ENCODE data around the gene STK11IP. TPM values are rescaled to one million over a fixed set of nuclear protein-coding genes. Genes with fewer than 3 reads are reported as not detected.
A peak's percentile ranks its signal among the peaks of the same experiment; 100 is the strongest.

The STK11IP gene
- total RNA-seq, 8 experiments from 2014 or later, result 7.2 to 28.2 (median 15.4) TPM

DNA sequence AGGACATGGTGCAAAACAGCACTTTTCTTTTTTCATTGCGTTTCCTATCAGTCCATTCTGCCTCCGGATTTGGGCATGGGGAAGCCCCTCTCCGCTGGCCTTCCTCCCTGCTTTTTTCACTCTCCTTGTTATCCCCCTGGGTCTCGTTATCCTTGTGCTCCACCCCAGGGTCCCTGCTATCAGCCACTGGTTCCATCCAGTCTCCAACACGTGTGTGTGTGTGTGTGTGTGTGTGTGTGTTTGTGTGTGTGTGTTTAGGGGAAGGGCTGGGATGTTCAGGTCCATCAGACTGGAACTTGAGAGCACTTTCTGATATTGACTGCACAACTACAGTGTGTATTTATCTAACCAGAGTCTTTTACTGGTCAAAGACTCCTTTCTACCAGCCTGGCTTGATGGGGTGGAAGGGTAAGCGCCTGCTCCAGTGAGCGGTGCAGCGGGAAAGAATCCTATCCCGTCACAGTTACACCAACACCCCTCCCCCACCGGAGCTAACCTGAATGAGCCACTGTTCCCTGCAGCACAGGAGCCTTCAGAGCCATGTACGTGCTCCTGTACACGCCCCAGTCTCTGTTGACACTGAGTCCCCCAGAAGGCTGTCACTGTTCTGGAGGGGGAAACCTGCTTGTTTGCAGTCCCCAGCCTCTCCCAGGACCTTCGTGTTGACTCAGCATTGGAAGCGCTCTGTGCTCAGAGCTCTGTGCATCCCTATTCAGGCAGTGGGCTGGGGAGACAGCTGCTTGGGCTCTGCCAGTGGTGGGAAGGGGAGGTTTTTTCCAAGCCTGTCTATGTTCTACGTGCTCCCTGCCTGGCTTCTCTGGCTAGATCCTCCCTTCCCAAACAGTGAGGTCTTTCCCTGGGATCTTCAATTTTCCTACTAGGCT lies 20.9 kb upstream of the STK11IP start:
- 0 to 83% (median 45%) methylated on average over 2 to 9 of the region's 15 CpGs; no CpG with 5 or more reads in 3 of the 10 experiments for WGBS, 10 experiments
- peaks cover 25 to 40% of the 10 kb centered on the region in 2 donors for H3K4me1 ChIP-seq (replicated peaks in 1 of 2)
- in situ Hi-C loops (cut with MboI; ENCODE audit: low pct_unique_long_range_greater_than_20kb in 2 of 9, low sequenced_read_pairs in 9 of 9, unreplicated experiment in 9 of 9), result no loop called here
- peak in 6 of 8 experiments; percentile 62 to 94 (median 92) for ATAC-seq (replicated peaks in 6 of 8)
- peak overlapping the region in 2 of 5 donors; percentile 1 to 5 for H3K4me3 ChIP-seq
- H3K27ac ChIP-seq, result peak overlapping the region; percentile 55 to 81

DNA sequence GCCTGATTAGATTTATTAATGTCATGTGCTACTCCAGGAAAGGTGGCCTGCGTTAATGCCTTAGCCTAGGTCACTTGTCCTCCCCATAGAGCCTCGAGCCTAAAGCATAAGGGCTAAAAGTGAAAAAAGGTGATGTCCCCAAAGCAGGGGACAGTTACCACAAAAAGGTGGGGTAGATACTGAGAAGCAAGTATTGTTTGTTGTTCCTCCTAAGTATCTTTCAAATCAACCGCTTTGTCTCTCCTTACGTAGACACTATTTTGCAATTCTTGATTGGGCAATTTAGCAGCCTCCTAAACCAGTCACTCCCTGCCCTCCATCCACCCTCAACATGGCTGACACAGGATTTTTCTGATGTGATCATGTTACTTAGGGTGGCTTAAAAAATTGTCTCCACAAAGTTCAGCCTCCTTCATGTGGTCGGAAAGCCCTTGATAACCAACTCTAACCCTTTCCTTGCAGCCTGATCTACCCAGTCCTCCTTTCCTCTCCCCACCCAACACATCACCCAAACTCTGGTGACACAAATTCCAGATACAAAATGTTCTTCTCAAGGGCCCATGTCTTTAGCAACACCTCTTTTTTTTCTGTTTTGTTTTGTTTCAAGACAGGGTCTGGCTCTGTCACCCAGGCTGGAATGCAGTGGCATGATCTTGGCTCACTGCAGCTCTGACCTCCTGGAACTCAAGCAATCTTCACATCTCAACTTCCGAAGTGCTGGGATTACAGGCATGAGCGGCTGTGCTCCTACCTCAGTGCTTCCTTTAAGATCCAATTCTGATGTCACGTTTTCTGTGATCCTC lies 18.6 kb upstream of the STK11IP start:
- Histone ChIP-seq H3K27ac (no peak overlapping the region), H3K4me1 (replicated peaks in 1 of 2) (peaks cover 19 to 33% of the 10 kb centered on the region in 2 donors), H3K4me3 (no peak overlapping the region)
- 46 to 100% (median 88%) methylated on average over 2 to 7 of the region's 8 CpGs for WGBS, 10 experiments
- peak in 2 of 8 experiments; percentile 39 to 66 for ATAC-seq (replicated peaks in 6 of 8)
- in situ Hi-C loops (cut with MboI; ENCODE audit: low pct_unique_long_range_greater_than_20kb in 2 of 9, low sequenced_read_pairs in 9 of 9, unreplicated experiment in 9 of 9), result no loop called here

DNA sequence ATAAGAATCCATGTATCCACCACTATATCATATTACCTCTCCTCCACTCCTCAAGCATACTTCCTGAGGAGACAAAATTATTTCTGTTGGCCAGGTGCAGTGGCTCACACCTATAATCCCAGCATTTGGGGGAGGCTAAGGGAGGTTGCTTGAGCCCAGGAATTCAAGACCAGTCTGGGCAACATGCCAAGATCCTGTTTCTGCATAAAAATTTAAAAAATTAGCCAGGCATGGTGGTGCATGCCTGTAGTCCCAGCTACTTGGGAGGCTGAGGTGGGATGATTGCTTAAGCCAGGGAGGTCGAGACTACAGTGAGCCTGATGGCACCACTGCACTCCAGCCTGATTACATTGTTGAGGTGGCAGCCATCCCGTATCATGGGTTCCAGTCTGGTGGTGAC lies 16.3 kb upstream of the STK11IP start:
- no peak overlapping the region for H3K4me3 ChIP-seq
- H3K27ac ChIP-seq, result no peak overlapping the region
- peak in 1 of 8 experiments; percentile 22 for ATAC-seq (replicated peaks in 6 of 8)
- 0 to 89% (median 80%) methylated on average over 1 of the region's 2 CpGs; no CpG with 5 or more reads in 7 of the 10 experiments for WGBS, 10 experiments
- H3K4me1 ChIP-seq (replicated peaks in 1 of 2), result peaks cover 13 to 25% of the 10 kb centered on the region in 2 donors
- in situ Hi-C loops (cut with MboI; ENCODE audit: low pct_unique_long_range_greater_than_20kb in 2 of 9, low sequenced_read_pairs in 9 of 9, unreplicated experiment in 9 of 9), result no loop called here

DNA sequence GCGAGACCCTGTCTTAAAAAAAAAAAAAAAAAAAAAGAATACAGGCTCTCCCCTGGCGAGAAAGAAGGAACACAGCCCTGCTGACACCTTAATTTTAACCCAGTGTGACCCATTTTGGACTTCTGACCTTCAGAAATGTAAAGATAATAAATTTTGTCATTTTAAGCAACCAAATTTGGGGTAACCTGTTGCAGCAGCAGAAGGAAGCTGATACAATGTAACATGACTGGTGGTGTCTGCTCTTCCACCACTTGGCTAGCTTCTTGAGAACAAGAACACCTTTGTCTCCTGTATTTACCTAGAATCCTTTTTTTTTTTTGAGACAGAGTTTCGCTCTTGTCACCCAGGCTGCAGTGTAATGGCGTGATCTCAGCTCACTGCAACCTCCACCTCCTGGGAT lies 6.6 kb upstream of the STK11IP start:
- in situ Hi-C loops (cut with MboI; ENCODE audit: low pct_unique_long_range_greater_than_20kb in 2 of 9, low sequenced_read_pairs in 9 of 9, unreplicated experiment in 9 of 9), result no loop called here
- ATAC-seq (replicated peaks in 6 of 8), result no peak
- Histone ChIP-seq H3K4me3 (no peak overlapping the region), H3K27ac (no peak overlapping the region), H3K4me1 (replicated peaks in 1 of 2) (peaks cover 0 to 9% of the 10 kb centered on the region in 2 donors)
- 0 to 72% (median 47%) methylated on average over 1 to 4 of the region's 4 CpGs; no CpG with 5 or more reads in 5 of the 10 experiments for WGBS, 10 experiments

DNA sequence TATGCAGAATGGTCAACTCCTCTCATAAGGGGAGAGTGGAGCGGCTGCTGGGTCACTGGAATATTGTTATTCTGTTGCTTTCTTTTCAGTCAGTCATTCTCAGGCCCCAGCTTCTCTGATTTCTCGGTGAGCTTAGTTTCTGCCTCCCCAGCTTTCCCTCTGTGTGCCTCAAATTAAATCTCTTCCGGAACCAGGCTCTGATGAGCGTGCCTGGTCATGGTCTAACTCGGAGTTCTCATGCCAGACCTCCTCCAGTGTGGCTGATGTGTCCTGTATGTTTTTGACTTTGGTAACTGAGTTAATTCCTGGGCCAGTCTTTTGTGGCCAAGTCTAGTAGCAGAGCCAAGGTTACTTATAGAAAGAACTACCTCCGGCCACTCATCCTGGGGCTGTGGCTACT lies 4.9 kb upstream of the STK11IP start:
- WGBS, 10 experiments, result 0 to 100% (median 83%) methylated on average over 1 to 4 of the region's 6 CpGs; no CpG with 5 or more reads in 3 of the 10 experiments
- no peak for ATAC-seq (replicated peaks in 6 of 8)

DNA sequence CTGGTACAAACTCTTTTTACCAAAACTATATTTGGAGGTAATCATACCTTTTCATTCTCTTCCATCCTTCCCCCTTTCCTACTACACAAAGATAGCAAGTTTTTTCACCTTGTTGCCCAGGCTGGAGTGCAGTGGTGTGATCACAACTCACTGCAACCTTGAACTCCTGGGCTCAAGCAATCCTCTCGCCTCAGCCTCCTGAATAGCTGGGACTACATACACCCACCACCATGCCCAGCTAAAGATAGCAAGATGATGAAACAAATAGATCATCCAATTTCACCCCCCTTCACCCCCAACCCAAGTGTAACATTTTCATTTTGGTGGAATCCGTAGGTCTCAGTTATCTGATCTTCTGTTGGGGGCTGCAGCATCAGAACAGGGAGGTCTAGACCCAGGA lies 4.5 kb upstream of the STK11IP start:
- in situ Hi-C loops (cut with MboI; ENCODE audit: low pct_unique_long_range_greater_than_20kb in 2 of 9, low sequenced_read_pairs in 9 of 9, unreplicated experiment in 9 of 9), result no loop called here
- Histone ChIP-seq H3K27ac (no peak overlapping the region), H3K4me3 (no peak overlapping the region), H3K4me1 (replicated peaks in 1 of 2) (peaks cover 6 to 18% of the 10 kb centered on the region in 2 donors)
- WGBS, 10 experiments, result 78 to 100% (median 83%) methylated on average over 1 to 2 of the region's 2 CpGs; no CpG with 5 or more reads in 2 of the 10 experiments
- ATAC-seq (replicated peaks in 6 of 8), result no peak

More for the DNA sequence above, 4.9 kb upstream of the STK11IP start:
- in situ Hi-C loops (cut with MboI; ENCODE audit: low pct_unique_long_range_greater_than_20kb in 2 of 9, low sequenced_read_pairs in 9 of 9, unreplicated experiment in 9 of 9), result no loop called here
- Histone ChIP-seq H3K4me1 (replicated peaks in 1 of 2) (peaks cover 6 to 18% of the 10 kb centered on the region in 2 donors), H3K4me3 (no peak overlapping the region), H3K27ac (no peak overlapping the region)

DNA sequence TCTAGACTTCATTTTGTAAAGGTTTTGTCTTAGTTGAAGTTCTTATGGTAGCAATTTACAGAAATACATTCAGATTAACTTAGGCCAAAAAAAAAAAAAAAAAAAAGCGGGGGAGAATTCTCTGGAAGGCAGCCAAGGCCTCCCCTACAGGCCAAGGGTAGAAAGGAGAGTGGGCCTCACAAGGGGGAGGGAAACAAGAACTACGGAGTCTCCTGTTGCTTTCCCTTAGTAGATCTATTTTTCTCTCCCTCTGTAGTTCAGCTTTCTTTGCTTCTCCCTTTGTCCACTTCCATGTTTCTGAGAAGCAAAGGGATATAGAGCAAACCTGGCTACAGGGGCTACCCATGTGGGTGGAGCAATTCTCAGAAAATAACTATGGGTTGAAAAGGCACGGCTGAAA lies 2.4 kb upstream of the STK11IP start:
- Histone ChIP-seq H3K27ac (peak overlapping the region in 1 of 2 donors; percentile 85), H3K4me1 (replicated peaks in 1 of 2) (peaks cover 10 to 22% of the 10 kb centered on the region in 2 donors), H3K4me3 (peak overlapping the region in 1 of 5 donors; percentile 8)
- in situ Hi-C loops (cut with MboI; ENCODE audit: low pct_unique_long_range_greater_than_20kb in 2 of 9, low sequenced_read_pairs in 9 of 9, unreplicated experiment in 9 of 9), result no loop called here
- WGBS, 10 experiments, result 0 to 75% (median 50%) methylated on average over 1 to 3 of the region's 3 CpGs; no CpG with 5 or more reads in 1 of the 10 experiments
- ATAC-seq (replicated peaks in 6 of 8), result no peak

DNA sequence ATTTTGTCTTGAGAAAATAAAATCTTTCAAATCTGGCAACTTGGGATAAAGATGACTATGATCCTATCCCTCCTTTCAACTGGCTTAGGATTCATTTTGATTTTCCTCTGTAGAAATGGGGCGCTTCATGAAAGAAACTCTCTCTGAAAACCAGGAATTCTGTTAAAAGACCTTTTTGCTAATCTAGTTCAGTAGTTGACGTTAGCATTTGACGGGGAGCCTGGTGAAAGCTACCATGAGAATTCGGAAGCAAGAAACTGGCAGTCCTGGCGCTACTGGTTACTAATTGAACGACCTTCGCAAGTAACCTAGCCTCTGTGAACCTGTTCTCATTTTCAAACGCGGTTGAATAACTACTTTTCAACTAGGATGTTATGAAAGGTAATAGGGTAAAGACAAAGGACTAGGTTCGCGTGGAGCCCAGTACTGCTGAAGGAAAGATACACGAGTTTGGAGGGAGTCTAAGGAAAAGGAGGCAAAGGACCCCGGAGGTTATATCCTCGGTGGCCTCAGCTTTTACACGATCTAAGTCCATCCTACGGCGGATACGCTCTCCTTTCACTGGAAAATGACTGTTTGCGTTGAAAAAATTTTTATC lies 604 bp upstream of the STK11IP start:
- WGBS, 10 experiments, result 0 to 25% (median 10%) methylated on average over 1 to 17 of the region's 19 CpGs
- H3K27ac ChIP-seq, result peak overlapping the region; percentile 85 to 95
- in situ Hi-C loops (cut with MboI; ENCODE audit: low pct_unique_long_range_greater_than_20kb in 2 of 9, low sequenced_read_pairs in 9 of 9, unreplicated experiment in 9 of 9), result no loop called here
- H3K4me3 ChIP-seq, result peak overlapping the region; percentile 53 to 89 (median 70)
- peaks cover 10 to 22% of the 10 kb centered on the region in 2 donors for H3K4me1 ChIP-seq (replicated peaks in 1 of 2)
- ATAC-seq (replicated peaks in 6 of 8), result peak in 5 of 8 experiments; percentile 1 to 4 (median 2)

DNA sequence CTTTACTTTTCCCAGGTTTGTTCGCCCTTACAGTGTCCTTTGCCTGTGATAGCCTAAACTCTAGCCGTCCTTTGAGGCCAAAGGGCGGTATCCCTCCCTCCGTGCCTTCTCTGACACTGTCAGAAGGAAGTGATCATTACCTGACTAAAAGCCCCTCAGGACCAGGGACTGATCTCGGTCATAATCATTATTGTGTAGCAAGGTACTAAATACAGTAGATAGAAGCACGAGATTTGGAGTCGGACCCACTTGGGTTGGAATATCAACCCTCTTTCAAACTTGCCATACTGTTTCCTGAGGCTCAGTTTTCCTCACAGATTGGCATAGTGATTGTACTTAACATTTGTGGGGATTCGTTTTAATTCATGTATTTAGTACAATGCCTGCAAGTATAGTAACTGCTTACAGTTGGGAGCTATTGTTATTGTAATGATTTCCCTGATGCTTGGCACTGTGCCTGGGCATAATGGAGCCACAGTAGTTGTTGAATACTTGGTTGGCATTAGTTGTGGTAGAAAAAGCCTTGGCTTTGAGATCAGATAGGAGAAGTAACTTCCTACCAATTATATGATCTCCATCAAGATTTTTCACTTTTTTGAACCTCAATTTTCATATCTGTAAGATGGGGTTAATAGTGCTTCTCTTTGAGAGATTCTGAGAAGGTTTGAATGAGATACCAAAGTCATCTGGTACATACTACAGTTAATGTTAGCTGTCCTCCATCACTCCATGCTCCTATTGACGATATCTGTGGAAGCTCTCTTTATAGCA lies 836 bp downstream of the STK11IP start:
- no peak for ATAC-seq (replicated peaks in 6 of 8)
- in situ Hi-C loops (cut with MboI; ENCODE audit: low pct_unique_long_range_greater_than_20kb in 2 of 9, low sequenced_read_pairs in 9 of 9, unreplicated experiment in 9 of 9), result no loop called here
- 0 to 100% (median 28%) methylated on average over 1 to 7 of the region's 9 CpGs; no CpG with 5 or more reads in 2 of the 10 experiments for WGBS, 10 experiments
- peak overlapping the region; percentile 53 to 89 (median 70) for H3K4me3 ChIP-seq
- peaks cover 10 to 22% of the 10 kb centered on the region in 2 donors for H3K4me1 ChIP-seq (replicated peaks in 1 of 2)
- peak overlapping the region in 1 of 2 donors; percentile 13 for H3K27ac ChIP-seq

DNA sequence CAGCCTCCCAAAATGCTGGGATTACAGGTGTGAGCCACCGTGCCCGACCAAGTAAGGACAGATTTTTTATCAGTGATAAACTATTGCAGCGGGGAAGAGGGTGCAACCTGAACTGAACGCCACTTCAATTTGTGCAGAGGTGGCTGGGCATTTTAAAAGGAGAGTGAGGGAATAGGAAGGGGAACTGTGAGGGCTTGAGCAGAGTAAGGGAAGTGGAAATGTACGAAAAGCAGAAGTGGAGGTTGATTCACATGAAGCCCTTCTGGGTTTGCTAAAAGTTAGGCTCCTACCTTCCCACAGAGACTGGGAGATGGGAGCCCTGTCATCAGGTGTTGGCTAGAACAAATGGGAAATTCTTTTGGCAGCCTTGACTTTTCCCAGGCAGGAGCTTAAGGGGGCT lies 6.1 kb downstream of the STK11IP start:
- Histone ChIP-seq H3K27ac (no peak overlapping the region), H3K4me3 (no peak overlapping the region), H3K4me1 (replicated peaks in 1 of 2) (no peaks in the 10 kb centered on the region)
- no peak for ATAC-seq (replicated peaks in 6 of 8)
- in situ Hi-C loops (cut with MboI; ENCODE audit: low pct_unique_long_range_greater_than_20kb in 2 of 9, low sequenced_read_pairs in 9 of 9, unreplicated experiment in 9 of 9), result no loop called here
- WGBS, 10 experiments, result 75 to 100% (median 98%) methylated on average over 1 to 5 of the region's 5 CpGs; no CpG with 5 or more reads in 4 of the 10 experiments

DNA sequence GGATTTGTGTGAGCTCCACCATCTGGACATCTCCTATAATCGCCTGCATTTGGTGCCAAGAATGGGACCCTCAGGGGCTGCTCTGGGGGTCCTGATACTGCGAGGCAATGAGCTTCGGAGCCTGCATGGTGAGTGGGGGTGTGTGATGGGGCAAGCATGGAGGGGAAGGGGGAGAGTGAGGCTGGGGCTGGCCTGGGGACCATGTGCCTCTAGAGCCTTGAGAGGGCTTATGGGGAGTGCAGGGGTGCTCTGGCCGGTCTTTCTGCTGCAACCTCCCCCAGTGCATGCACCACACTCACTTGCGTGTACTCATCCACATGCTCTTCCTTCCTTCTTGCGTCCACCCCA lies 7.9 kb downstream of the STK11IP start:
- Histone ChIP-seq H3K27ac (no peak overlapping the region), H3K4me1 (replicated peaks in 1 of 2) (no peaks in the 10 kb centered on the region), H3K4me3 (no peak overlapping the region)
- 50 to 83% methylated on average over 1 of the region's 6 CpGs; no CpG with 5 or more reads in 8 of the 10 experiments for WGBS, 10 experiments
- ATAC-seq (replicated peaks in 6 of 8), result no peak
- in situ Hi-C loops (cut with MboI; ENCODE audit: low pct_unique_long_range_greater_than_20kb in 2 of 9, low sequenced_read_pairs in 9 of 9, unreplicated experiment in 9 of 9), result no loop called here

DNA sequence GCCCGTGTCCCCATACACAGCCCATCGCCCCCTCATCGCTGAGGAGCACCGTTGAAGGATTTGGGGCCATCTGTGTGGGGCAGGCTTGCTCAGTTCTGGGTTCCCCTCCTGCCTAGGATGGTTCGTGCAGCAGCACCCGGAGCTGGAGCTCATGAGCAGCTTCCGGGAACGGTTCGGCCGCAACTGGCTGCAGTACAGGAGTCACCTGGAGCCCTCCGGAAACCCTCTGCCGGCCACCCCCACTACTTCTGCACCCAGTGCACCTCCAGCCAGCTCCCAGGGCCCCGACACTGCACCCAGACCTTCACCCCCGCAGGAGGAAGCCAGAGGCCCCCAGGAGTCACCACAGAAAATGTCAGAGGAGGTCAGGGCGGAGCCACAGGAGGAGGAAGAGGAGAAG lies 10.3 kb downstream of the STK11IP start:
- WGBS, 10 experiments, result 83 to 100% (median 90%) methylated on average over 2 to 5 of the region's 15 CpGs; no CpG with 5 or more reads in 7 of the 10 experiments
- no peak overlapping the region for H3K27ac ChIP-seq
- H3K4me1 ChIP-seq (replicated peaks in 1 of 2), result no peaks in the 10 kb centered on the region
- no peak for ATAC-seq (replicated peaks in 6 of 8)
- in situ Hi-C loops (cut with MboI; ENCODE audit: low pct_unique_long_range_greater_than_20kb in 2 of 9, low sequenced_read_pairs in 9 of 9, unreplicated experiment in 9 of 9), result no loop called here
- no peak overlapping the region for H3K4me3 ChIP-seq
